HG03159 (cell line): ENCODE data around the gene SMIM33.
"Not testable (repeated sequence)": the region's sequence is repeated elsewhere in the genome, so short reads cannot be mapped to it uniquely, and the experiment has no call there.

Experiments used
- ATAC-seq: cut with Tn5 transposase; IDR thresholded peaks from one replicate; pipeline ENCODE4 v1.9.1; 2021; ENCODE audit warnings: mild to moderate bottlenecking, moderate library complexity; ENCODE audit not compliant: unreplicated experiment

The SMIM33 gene

GRCh38 chr5:139456776-139457175 lies 14.0 kb upstream of the SMIM33 start:
- no peak for ATAC-seq

- no peak for ATAC-seq
Observed at GRCh38 chr5:139457241-139457640, 13.6 kb upstream of the SMIM33 start.

DNA sequence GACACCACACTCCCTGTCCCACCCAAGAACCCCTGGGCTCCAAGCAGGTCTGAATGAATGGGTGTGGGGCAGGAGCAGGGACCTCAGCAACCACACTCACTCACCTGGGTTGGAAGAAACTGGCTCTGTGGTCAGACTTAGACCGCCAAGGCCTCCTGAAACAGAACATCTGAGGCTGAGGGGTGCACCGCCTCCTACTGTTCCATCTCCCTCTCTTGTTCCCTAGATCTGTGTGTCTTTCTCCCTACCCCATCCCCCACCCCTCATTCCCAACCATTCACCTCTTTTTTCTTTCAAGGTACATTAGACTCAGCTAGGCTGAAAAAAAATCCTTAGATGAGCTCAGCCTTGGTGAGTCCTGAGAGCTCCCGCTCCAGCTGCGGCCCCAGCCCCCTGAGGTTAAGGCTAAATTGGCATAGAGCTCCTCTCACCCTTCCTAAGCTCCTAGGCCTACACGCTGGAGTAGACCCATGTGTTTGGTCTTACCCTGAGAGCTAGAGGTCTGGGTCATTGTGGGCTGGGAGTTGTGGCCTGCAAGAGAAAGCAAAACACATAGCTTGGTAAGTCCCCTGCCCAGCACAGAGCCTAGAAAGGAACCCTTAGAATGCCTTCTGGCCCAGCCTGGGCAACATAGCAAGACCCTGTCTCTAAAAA lies 13.0 kb upstream of the SMIM33 start:
- no peak for ATAC-seq

- peak; percentile 75 for ATAC-seq
Observed at GRCh38 chr5:139458580-139459407, 12.0 kb upstream of the SMIM33 start.

- ATAC-seq, result no peak
Observed at GRCh38 chr5:139459451-139459934, 11.3 kb upstream of the SMIM33 start.

DNA sequence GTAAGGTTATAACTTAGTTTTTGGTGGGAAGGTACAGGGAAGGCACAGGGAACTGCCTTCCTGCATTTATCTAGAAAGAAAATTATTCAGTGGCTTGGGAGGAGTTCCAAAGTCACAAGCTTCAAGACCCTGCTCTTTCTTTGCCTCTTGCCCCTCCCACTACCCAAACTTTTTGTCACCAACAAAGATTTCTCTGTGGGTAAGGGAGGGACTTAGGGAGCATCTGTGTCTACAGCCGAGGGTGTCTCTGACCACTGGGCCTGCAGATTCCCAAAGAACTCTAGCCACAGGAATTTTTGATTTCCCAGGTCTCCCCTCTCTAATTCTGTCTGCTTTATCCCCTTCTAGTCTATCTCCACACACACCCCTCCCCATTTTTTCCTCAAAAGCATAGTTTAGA lies 10.3 kb upstream of the SMIM33 start:
- ATAC-seq, result no peak

GRCh38 chr5:139461176-139461575 lies 9.6 kb upstream of the SMIM33 start:
- ATAC-seq, result no peak

DNA sequence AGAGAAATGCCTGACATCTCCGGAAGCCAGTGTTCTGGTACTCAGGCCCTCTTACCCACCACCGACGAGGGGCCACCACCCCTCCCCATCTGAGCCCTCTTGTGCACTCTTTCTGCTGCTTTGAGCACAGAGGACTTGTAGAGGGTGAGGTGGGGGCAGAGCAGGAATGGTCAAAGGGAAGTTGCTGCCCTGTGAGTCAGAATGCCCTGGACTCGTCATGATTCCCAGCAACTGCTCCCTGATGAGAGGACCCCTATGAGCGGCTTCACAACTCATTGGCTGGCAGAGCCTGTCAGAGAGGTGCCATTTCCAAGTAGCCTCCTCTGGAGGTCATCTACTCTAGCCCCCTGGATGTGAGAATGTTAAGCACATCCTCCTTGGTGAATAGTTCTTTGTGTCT lies 9.1 kb upstream of the SMIM33 start:
- no peak for ATAC-seq

- ATAC-seq, result no peak
Observed at GRCh38 chr5:139462586-139463276, 8.1 kb upstream of the SMIM33 start, which contains the start of gene ECSCR. ECSCR (minus strand) TSS chr5:139462743; CDS start chr5:139462670, 73 bp downstream.

- ATAC-seq, result no peak
Observed at GRCh38 chr5:139468421-139468931, 2.3 kb upstream of the SMIM33 start.

DNA sequence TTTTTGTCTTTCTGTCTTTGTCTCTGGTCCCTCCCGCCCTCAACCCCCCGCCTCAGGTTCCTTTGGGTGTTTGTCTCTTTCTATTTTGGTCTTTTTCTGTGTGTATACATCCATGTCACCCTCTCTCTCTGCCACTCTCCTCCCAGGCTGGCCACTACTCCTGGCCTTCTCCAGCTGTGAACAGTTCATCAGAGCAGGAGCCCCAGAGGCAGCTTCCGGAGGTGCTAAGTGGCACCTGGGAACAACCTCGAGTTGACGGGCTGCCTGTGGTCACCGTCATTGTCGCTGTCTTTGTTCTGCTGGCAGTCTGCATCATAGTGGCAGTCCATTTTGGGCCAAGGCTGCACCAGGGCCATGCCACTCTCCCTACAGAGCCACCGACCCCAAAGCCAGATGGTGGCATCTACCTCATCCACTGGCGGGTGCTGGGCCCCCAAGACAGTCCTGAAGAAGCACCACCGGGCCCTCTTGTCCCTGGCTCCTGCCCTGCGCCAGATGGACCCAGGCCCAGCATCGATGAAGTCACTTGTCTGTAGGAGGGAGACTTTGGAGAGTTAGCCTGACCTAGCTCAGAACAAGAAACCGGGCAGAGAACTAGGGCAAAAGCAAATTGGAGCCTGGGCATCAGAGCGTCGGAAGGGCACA lies 1.7 kb downstream of the SMIM33 start:
- no peak for ATAC-seq

GRCh38 chr5:139473105-139473504 lies 2.3 kb downstream of the SMIM33 start:
- ATAC-seq, result no peak

DNA sequence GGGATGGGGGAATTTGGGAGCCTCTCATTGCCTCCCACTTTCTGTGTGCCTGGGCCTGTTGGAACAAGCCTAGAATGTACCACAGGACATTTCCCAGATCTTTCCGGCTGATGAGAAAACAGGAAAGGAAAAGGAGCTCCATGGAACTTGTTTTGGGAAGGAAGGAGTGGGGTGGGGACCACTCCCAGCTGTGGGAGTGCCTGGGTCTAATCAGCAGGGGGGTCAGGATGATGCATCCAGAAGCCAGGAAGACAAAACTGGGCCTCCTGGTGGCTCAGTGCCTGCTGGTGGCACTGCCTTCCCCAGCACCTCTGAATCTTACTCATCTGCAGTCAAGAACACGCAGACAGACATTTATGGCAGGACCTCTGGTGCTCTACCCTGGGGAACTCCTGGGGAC lies 2.8 kb downstream of the SMIM33 start:
- no peak for ATAC-seq

- ATAC-seq, result no peak
Observed at GRCh38 chr5:139474890-139475791, 4.3 kb downstream of the SMIM33 start.

DNA sequence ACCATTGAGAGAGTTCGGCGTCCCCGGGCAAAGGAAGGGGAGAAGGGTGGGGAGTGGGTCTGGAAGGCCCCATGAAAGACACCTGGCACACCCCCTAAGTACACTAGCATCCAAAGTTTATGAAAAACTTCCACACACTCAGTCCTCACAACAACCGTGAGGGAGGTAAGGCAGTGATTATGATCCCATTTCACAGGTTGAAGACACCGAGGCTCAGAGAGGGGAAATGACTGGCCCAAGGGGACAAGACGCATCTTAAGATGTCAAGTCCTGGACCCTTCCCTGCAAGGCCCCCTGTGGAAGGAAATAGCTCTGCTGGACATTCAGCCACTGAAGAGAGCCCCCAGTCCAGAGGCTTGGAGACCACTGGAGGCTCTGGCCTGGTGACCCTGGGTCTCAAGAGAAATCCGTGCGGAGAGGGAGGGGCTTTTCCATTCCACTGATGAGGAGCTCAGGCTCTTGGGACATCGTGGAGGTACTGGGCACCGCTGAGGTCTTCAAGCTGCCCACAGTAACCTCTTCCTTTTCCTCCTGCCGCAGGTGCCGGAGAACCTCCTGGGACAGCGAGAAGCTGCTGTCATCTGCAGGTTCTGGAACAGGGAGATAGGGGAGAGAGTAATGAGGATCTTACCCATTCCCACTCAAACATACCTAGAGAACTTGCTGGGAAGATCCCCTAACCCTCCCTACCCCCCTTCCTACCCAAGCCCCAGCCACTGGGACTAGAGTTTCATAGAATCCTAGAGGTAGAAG lies 5.2 kb downstream of the SMIM33 start:
- no peak for ATAC-seq

DNA sequence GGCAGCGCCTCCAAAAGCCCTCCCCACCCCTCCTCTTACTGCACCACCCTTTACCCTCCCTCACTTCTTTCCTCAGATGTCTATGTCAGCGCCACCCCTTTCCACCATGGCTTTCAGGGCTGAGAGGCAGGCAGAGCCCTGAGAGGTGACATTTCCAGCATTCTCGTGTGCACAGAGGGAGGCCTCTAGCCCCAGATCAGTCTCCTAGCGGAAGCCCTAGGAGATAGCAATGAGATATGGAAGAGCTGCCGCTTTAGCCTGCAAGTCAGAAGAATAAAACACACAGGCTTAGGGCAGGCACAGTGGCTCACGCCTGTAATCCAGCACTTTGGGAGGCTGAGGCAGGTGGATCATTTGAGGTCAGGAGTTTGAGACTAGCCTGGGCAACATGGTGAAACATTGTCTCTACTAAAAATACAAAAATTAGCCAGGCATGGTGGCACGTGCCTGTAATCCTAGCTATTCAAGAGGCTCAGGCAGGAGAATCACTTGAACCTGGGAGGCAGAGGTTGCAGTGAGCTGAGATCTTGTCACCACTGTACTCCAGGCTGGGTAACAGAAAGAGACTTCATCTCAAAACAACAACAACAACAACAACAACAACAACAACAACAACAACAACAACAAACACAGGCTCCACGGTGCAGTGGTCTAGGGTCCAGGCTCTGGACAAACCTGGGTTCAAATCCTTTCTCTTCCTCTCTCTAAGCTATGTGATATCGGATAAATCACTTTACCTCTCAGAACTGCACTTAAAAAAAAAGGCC lies 8.0 kb downstream of the SMIM33 start:
- ATAC-seq, result not testable (repeated sequence)

- not testable (repeated sequence) for ATAC-seq
Observed at GRCh38 chr5:139479729-139480128, 8.9 kb downstream of the SMIM33 start.

GRCh38 chr5:139481122-139481533 lies 10.3 kb downstream of the SMIM33 start:
- ATAC-seq, result no peak
